Measurements from ENCODE around the gene KCNE1. TPM values are rescaled to one million over a fixed set of nuclear protein-coding genes. Genes with fewer than 3 reads are reported as not detected.
A peak's percentile ranks its signal among the peaks of the same experiment; 100 is the strongest.

KCNE1 gene
- total and polyA plus RNA-seq, 2 of the 13 experiments (the other 11 are each of a cell fraction or from before 2014, with no cell fraction given): 0.35 TPM; not detected in 1

DNA sequence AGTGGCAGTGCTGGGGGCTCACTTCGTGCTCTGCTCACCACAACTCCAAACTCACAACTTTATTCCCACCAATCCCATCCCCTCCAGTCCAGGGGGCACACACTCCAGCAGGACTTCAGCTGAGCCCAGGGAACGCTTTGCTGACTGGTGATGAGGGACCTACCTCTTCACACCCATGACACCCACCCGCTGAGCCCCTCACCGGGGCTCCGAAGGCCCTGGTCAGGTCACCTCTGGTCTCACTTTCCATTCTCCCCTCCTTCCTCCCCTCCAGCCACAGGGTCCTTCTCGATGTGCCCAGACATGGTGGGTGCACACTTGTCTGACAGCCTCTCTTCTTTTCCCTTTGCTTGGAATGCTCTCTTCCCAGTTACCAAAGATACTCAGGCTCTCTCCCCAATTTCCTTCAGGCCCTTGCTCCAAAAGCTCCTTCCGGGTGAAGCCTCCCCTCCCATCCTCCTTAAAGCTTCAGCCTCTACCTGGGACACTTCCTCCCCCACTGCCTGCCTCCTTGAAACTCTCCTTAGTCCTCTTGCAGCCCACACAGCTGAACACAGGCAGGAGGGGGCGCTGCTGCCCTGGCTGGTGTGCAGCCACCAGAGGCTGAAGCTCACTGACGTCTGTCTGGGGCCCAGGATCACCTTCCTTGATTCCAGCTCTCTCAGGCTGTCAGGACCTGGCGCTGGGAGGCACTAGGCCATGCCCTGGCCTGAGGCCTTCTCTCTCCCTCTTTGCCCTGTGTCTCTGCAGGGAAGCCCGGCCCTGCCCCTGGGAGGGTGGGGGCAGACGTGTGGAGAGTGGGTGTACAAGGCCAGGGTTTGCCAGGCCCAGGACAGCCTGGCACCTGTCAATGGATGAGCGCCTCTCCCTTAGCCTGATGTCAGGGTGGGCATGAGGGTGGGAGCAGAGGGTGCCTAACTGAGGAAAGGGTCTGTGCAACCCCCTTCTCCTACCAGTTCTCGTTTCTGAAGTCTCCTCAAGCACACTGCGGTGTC is 1.6 kb downstream of the KCNE1 start (continued):
- no peak for TF ChIP-seq ZNF564 (CRISPR knock-in tag; IDR thresholded peaks at IDR 0.05)
- no peak for TF ChIP-seq MAFK (conservative IDR thresholded peaks at IDR 0.05 in 1 of 2, IDR thresholded peaks at IDR 0.05 in 1 of 2; ENCODE audit: low read length in 2 of 2)
- TF ChIP-seq ZNF7 (CRISPR knock-in tag; IDR thresholded peaks at IDR 0.05): no peak
- TF ChIP-seq, protein P1, sequence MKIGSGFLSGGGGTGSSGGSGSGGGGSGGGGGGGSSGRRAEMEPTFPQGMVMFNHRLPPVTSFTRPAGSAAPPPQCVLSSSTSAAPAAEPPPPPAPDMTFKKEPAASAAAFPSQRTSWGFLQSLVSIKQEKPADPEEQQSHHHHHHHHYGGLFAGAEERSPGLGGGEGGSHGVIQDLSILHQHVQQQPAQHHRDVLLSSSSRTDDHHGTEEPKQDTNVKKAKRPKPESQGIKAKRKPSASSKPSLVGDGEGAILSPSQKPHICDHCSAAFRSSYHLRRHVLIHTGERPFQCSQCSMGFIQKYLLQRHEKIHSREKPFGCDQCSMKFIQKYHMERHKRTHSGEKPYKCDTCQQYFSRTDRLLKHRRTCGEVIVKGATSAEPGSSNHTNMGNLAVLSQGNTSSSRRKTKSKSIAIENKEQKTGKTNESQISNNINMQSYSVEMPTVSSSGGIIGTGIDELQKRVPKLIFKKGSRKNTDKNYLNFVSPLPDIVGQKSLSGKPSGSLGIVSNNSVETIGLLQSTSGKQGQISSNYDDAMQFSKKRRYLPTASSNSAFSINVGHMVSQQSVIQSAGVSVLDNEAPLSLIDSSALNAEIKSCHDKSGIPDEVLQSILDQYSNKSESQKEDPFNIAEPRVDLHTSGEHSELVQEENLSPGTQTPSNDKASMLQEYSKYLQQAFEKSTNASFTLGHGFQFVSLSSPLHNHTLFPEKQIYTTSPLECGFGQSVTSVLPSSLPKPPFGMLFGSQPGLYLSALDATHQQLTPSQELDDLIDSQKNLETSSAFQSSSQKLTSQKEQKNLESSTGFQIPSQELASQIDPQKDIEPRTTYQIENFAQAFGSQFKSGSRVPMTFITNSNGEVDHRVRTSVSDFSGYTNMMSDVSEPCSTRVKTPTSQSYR (CRISPR knock-in tag; IDR thresholded peaks at IDR 0.05; ENCODE audit: borderline replicate concordance): peak; percentile 16; the same call in 1 of the 2 replicates
- TF ChIP-seq ZFP36L2 (CRISPR knock-in tag; IDR thresholded peaks at IDR 0.05): no peak
- no peak for TF ChIP-seq SP140L (CRISPR knock-in tag; IDR thresholded peaks at IDR 0.05; ENCODE audit: borderline replicate concordance)
- TF ChIP-seq SOX13 (IDR thresholded peaks at IDR 0.05): no peak
- TF ChIP-seq SOX13 (CRISPR knock-in tag; conservative IDR thresholded peaks at IDR 0.05 in 1 of 2, IDR thresholded peaks at IDR 0.05 in 1 of 2): peak in 1 of 2 experiments; percentile 18; a peak in 1 of 4 replicates
- 0 out of 2 replicates have a peak, but pooled peaks have one; percentile 30 for TF ChIP-seq FOSL2 (CRISPR knock-in tag; IDR thresholded peaks at IDR 0.05)
- no peak for TF ChIP-seq ZNF674 (CRISPR knock-in tag; IDR thresholded peaks at IDR 0.05; ENCODE audit: low read depth)
- peak; percentile 15; the same call in 1 of the 2 replicates for TF ChIP-seq GABPB1 (CRISPR knock-in tag; IDR thresholded peaks at IDR 0.05)
- 0 out of 2 replicates have a peak, but pooled peaks have one; percentile 30 for TF ChIP-seq ZNF205 (CRISPR knock-in tag; IDR thresholded peaks at IDR 0.05)
- TF ChIP-seq, protein P2, sequence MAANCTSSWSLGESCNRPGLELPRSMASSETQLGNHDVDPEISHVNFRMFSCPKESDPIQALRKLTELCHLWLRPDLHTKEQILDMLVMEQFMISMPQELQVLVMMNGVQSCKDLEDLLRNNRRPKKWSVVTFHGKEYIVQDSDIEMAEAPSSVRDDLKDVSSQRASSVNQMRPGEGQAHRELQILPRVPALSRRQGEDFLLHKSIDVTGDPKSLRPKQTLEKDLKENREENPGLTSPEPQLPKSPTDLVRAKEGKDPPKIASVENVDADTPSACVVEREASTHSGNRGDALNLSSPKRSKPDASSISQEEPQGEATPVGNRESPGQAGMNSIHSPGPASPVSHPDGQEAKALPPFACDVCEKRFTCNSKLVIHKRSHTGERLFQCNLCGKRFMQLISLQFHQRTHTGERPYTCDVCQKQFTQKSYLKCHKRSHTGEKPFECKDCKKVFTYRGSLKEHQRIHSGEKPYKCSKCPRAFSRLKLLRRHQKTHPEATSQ (CRISPR knock-in tag; IDR thresholded peaks at IDR 0.05; ENCODE audit: borderline replicate concordance): 0 out of 2 replicates have a peak, but pooled peaks have one; percentile 31
- TF ChIP-seq, protein P3, sequence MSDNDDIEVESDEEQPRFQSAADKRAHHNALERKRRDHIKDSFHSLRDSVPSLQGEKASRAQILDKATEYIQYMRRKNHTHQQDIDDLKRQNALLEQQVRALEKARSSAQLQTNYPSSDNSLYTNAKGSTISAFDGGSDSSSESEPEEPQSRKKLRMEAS (IDR thresholded peaks at IDR 0.05): peak; percentile 25; the same call in 1 of the 2 replicates
- TF ChIP-seq, protein P4, sequence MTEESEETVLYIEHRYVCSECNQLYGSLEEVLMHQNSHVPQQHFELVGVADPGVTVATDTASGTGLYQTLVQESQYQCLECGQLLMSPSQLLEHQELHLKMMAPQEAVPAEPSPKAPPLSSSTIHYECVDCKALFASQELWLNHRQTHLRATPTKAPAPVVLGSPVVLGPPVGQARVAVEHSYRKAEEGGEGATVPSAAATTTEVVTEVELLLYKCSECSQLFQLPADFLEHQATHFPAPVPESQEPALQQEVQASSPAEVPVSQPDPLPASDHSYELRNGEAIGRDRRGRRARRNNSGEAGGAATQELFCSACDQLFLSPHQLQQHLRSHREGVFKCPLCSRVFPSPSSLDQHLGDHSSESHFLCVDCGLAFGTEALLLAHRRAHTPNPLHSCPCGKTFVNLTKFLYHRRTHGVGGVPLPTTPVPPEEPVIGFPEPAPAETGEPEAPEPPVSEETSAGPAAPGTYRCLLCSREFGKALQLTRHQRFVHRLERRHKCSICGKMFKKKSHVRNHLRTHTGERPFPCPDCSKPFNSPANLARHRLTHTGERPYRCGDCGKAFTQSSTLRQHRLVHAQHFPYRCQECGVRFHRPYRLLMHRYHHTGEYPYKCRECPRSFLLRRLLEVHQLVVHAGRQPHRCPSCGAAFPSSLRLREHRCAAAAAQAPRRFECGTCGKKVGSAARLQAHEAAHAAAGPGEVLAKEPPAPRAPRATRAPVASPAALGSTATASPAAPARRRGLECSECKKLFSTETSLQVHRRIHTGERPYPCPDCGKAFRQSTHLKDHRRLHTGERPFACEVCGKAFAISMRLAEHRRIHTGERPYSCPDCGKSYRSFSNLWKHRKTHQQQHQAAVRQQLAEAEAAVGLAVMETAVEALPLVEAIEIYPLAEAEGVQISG (CRISPR knock-in tag; IDR thresholded peaks at IDR 0.05): 0 out of 2 replicates have a peak, but pooled peaks have one; percentile 20
- TF ChIP-seq ZNF841 (CRISPR knock-in tag; IDR thresholded peaks at IDR 0.05; ENCODE audit: borderline replicate concordance): no peak
- TF ChIP-seq, protein P5, sequence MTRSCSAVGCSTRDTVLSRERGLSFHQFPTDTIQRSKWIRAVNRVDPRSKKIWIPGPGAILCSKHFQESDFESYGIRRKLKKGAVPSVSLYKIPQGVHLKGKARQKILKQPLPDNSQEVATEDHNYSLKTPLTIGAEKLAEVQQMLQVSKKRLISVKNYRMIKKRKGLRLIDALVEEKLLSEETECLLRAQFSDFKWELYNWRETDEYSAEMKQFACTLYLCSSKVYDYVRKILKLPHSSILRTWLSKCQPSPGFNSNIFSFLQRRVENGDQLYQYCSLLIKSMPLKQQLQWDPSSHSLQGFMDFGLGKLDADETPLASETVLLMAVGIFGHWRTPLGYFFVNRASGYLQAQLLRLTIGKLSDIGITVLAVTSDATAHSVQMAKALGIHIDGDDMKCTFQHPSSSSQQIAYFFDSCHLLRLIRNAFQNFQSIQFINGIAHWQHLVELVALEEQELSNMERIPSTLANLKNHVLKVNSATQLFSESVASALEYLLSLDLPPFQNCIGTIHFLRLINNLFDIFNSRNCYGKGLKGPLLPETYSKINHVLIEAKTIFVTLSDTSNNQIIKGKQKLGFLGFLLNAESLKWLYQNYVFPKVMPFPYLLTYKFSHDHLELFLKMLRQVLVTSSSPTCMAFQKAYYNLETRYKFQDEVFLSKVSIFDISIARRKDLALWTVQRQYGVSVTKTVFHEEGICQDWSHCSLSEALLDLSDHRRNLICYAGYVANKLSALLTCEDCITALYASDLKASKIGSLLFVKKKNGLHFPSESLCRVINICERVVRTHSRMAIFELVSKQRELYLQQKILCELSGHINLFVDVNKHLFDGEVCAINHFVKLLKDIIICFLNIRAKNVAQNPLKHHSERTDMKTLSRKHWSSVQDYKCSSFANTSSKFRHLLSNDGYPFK (CRISPR knock-in tag; IDR thresholded peaks at IDR 0.05; ENCODE audit: borderline replicate concordance): 0 out of 2 replicates have a peak, but pooled peaks have one; percentile 25
